ENCODE results near the gene ECPAS.

Gene ECPAS, protein sequence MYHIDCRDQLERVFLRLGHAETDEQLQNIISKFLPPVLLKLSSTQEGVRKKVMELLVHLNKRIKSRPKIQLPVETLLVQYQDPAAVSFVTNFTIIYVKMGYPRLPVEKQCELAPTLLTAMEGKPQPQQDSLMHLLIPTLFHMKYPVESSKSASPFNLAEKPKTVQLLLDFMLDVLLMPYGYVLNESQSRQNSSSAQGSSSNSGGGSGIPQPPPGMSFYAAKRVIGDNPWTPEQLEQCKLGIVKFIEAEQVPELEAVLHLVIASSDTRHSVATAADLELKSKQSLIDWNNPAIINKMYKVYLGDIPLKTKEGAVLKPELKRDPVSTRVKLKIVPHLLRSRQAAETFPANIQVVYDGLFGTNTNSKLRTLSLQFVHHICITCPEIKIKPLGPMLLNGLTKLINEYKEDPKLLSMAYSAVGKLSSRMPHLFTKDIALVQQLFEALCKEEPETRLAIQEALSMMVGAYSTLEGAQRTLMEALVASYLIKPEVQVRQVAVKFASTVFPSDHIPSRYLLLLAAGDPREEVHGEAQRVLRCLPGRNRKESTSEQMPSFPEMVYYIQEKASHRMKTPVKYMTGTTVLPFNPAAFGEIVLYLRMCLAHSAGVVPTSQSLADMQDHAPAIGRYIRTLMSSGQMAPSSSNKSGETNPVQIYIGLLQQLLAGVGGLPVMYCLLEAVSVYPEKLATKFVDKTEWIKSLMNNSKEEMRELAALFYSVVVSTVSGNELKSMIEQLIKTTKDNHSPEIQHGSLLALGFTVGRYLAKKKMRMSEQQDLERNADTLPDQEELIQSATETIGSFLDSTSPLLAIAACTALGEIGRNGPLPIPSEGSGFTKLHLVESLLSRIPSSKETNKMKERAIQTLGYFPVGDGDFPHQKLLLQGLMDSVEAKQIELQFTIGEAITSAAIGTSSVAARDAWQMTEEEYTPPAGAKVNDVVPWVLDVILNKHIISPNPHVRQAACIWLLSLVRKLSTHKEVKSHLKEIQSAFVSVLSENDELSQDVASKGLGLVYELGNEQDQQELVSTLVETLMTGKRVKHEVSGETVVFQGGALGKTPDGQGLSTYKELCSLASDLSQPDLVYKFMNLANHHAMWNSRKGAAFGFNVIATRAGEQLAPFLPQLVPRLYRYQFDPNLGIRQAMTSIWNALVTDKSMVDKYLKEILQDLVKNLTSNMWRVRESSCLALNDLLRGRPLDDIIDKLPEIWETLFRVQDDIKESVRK (N-terminal part only)

DNA sequence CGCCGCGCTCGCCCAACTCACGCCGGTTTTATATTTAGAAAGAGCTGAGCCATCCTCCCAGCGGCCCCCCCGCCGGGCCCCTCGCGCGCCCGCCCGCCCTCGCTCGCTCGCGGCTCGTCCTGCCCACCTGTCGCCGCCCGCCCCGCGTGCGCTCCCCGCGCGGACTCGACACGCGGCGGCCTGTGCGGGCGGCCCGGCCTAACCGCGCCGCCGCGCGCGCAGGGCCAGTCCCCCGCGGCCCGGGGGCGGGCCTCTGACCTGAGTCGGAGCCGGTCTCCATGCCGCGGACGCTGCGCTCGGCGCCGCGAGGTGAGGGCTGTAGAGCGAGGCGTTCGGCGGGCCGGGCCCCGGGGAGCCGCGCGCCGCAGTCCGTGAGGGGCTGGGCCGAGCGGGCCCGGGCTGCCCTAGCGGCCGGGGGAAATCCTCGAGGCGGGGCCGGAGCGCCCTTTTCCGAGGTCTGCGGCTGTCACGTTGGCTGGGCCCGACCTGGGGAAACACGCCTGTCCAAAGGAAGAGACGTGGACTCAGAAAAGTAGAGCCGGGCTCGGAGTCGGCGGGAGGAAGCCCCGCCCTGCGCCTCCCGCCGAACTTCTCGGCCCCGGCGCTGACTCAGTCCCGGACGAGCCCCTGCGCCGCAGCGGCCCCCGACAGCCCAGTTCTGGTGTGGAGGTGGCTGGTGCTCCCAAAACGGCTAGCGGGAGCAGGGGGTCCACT is at the start of gene ECPAS:
Gene ECPAS (minus strand): TSS at position 526 of the 714 bp plus-strand sequence. CDS start 11,465 bp downstream, outside the sequence.
- in situ Hi-C loops (cut with MboI; ENCODE audit: low sequenced_read_pairs, unreplicated experiment), result no loop called here
- TF ChIP-seq, protein P1, sequence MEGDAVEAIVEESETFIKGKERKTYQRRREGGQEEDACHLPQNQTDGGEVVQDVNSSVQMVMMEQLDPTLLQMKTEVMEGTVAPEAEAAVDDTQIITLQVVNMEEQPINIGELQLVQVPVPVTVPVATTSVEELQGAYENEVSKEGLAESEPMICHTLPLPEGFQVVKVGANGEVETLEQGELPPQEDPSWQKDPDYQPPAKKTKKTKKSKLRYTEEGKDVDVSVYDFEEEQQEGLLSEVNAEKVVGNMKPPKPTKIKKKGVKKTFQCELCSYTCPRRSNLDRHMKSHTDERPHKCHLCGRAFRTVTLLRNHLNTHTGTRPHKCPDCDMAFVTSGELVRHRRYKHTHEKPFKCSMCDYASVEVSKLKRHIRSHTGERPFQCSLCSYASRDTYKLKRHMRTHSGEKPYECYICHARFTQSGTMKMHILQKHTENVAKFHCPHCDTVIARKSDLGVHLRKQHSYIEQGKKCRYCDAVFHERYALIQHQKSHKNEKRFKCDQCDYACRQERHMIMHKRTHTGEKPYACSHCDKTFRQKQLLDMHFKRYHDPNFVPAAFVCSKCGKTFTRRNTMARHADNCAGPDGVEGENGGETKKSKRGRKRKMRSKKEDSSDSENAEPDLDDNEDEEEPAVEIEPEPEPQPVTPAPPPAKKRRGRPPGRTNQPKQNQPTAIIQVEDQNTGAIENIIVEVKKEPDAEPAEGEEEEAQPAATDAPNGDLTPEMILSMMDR (IDR thresholded peaks at IDR 0.05; ENCODE audit: borderline replicate concordance, control extremely low read depth, extremely low read depth, insufficient read depth, missing control alignments), result no peak
- DNase-seq (ENCODE audit: low spot score), result peak; percentile 92

DNA sequence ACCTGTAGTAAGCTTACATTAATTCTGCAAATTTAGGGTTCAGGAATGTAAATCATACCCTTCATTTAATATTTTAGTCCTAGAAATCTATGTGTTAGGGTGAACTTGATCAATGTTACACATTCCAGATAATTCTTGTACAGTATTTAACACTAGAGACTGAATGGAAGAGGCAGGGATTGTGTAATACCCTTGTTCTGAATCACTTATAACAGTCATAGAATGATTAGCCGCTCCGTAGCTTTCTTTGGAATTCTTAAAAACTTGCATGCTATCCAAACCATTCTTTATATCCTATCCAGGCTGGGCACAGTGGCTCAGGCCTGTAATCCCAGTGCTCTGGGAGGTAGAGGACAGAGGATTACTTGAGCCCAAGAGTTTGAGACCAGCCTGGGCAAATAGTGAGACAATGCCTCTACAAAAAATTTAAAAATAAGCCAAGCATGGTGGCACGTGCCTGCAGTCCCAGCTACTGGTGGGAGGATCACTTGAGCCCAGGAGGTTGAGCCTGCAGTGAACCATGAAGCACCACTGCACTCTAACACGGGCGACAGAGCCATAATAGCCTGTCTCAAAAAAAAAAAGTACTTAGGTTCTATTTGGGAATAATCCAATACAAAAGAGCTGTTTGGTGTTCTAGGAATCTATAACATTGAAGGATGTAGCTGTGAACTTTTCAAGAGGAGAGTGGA is 49.1 kb upstream of the ECPAS start:
- TF ChIP-seq, protein P1 (IDR thresholded peaks at IDR 0.05; ENCODE audit: borderline replicate concordance, control extremely low read depth, extremely low read depth, insufficient read depth, missing control alignments), result no peak
- DNase-seq (ENCODE audit: low spot score), result no peak
- in situ Hi-C loops (cut with MboI; ENCODE audit: low sequenced_read_pairs, unreplicated experiment), result no loop called here

- no peak for DNase-seq (ENCODE audit: low spot score)
- in situ Hi-C loops (cut with MboI; ENCODE audit: low sequenced_read_pairs, unreplicated experiment), result no loop called here
- TF ChIP-seq, protein P1 (IDR thresholded peaks at IDR 0.05; ENCODE audit: borderline replicate concordance, control extremely low read depth, extremely low read depth, insufficient read depth, missing control alignments), result no peak
These were observed 47.5 kb upstream of the ECPAS start for GRCh38 chr9:111531716-111532115.

DNA sequence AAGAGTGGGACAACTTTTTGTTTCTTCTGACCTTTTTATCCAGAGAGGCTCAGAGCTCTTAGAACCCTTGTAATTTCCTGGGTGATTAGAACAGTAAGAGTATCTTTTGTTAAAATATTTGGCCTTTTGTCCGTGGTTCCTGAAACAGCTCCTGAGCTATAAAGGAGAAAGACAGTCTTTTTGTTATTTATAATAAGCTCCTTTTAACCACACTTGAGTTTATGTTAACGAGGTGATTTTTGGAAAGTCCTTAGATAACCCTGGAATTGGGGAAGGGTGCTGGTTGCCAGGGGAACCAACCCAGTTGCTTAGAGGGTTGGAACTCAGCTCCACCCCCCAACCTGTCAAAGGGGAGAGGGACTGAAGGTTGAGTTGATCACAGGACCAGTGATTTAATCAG is 45.6 kb upstream of the ECPAS start:
- in situ Hi-C loops (cut with MboI; ENCODE audit: low sequenced_read_pairs, unreplicated experiment), result no loop called here
- no peak for DNase-seq (ENCODE audit: low spot score)
- TF ChIP-seq, protein P1 (IDR thresholded peaks at IDR 0.05; ENCODE audit: borderline replicate concordance, control extremely low read depth, extremely low read depth, insufficient read depth, missing control alignments), result no peak

- in situ Hi-C loops (cut with MboI; ENCODE audit: low sequenced_read_pairs, unreplicated experiment), result no loop called here
- DNase-seq (ENCODE audit: low spot score), result no peak
- TF ChIP-seq, protein P1 (IDR thresholded peaks at IDR 0.05; ENCODE audit: borderline replicate concordance, control extremely low read depth, extremely low read depth, insufficient read depth, missing control alignments), result no peak
These were observed 43.2 kb upstream of the ECPAS start for GRCh38 chr9:111527347-111527746.
